WTC11 (cell line): Measurements from ENCODE around the gene SNX30. TPM values are rescaled to one million over a fixed set of nuclear protein-coding genes. Genes with fewer than 3 reads are reported as not detected.

Source experiments
- ATAC-seq: fragments of 200-7000 bp; cut with Tn5 transposase; 2 replicates; pipeline ENCODE4 v1.10.0; 2021; ENCODE audit warnings: mild to moderate bottlenecking, moderate library complexity
- CTCF ChIA-PET: fragments of 300-600 bp; sonication (Branson Sonifier 250); formaldehyde crosslinking; loops from one replicate; lab custom pipeline; 2021; ENCODE audit warnings: antibody characterized with exemption; lab: Charles Lee
- POLR2A ChIA-PET: fragments of 350-600 bp; sonication (Branson Sonifier 250); formaldehyde crosslinking; loops from one replicate; lab custom pipeline; 2021; ENCODE audit warnings: antibody characterized with exemption; lab: Charles Lee
- DNase-seq: peaks from one replicate; pipeline ENCODE4 v3.0.0; 2021; ENCODE audit warnings: low spot score
- H3K27ac Mint-ChIP-seq: 2 replicates; pipeline ENCODE4 v1.8.0; 2021; ENCODE audit warnings: mixed read lengths
- H3K27me3 Mint-ChIP-seq: 2 replicates; pipeline ENCODE4 v1.8.0; 2021; ENCODE audit warnings: low read depth, mild to moderate bottlenecking, moderate library complexity, mixed read lengths
- H3K36me3 Mint-ChIP-seq: 2 replicates; pipeline ENCODE4 v1.8.0; 2021; ENCODE audit warnings: mixed read lengths
- H3K4me1 Mint-ChIP-seq: 2 replicates; pipeline ENCODE4 v1.8.0; 2022; ENCODE audit warnings: mixed read lengths
- H3K4me3 Mint-ChIP-seq: 2 replicates; pipeline ENCODE4 v1.8.0; 2021; ENCODE audit warnings: mild to moderate bottlenecking, moderate library complexity, mixed read lengths
- H3K9me3 Mint-ChIP-seq: 2 replicates; pipeline ENCODE4 v1.8.0; 2021; ENCODE audit warnings: mixed read lengths
- ATF3 ChIP-seq: sonication (generic); formaldehyde crosslinking; conservative IDR thresholded peaks from 2 replicates; pipeline ENCODE4 v1.8.1; 2022; ENCODE audit warnings: mild to moderate bottlenecking, missing genetic modification reagents
- ATF6 ChIP-seq: sonication (generic); formaldehyde crosslinking; IDR thresholded peaks from 2 replicates; pipeline ENCODE4 v1.8.1; 2023; ENCODE audit warnings: mild to moderate bottlenecking, missing genetic modification reagents
- ETV6 ChIP-seq: sonication (generic); formaldehyde crosslinking; IDR thresholded peaks from 2 replicates; pipeline ENCODE4 v1.8.1; 2022; ENCODE audit warnings: mild to moderate bottlenecking, missing genetic modification reagents
- FOXK1 ChIP-seq: sonication (generic); formaldehyde crosslinking; IDR thresholded peaks from 2 replicates; pipeline ENCODE4 v1.8.0; 2022; ENCODE audit warnings: mild to moderate bottlenecking, moderate library complexity, missing genetic modification reagents
- FOXP4 ChIP-seq: sonication (generic); formaldehyde crosslinking; IDR thresholded peaks from 2 replicates; pipeline ENCODE4 v1.8.0; 2022; ENCODE audit warnings: mild to moderate bottlenecking, missing genetic modification reagents
- GRHL2 ChIP-seq: fragments of 250-450 bp; sonication (Bioruptor Pico); IDR thresholded peaks from 2 replicates; pipeline ENCODE4 v1.8.0; 2022; ENCODE audit warnings: mild to moderate bottlenecking, moderate library complexity; ENCODE audit not compliant: insufficient replicate concordance, severe bottlenecking
- IRF1 ChIP-seq: sonication (generic); formaldehyde crosslinking; IDR thresholded peaks from 2 replicates; pipeline ENCODE4 v1.8.0; 2023; ENCODE audit warnings: missing genetic modification reagents
- IRF2 ChIP-seq: sonication (generic); formaldehyde crosslinking; IDR thresholded peaks from 2 replicates; pipeline ENCODE4 v1.8.0; 2022; ENCODE audit warnings: low read depth, missing genetic modification reagents, borderline replicate concordance
- MAX ChIP-seq: sonication (generic); formaldehyde crosslinking; IDR thresholded peaks from 2 replicates; pipeline ENCODE4 v1.8.0; 2022; ENCODE audit warnings: mild to moderate bottlenecking, missing genetic modification reagents
- MLX ChIP-seq: sonication (generic); formaldehyde crosslinking; IDR thresholded peaks from 2 replicates; pipeline ENCODE4 v1.8.1; 2023; ENCODE audit warnings: mild to moderate bottlenecking, missing genetic modification reagents, moderate library complexity
- MYBL2 ChIP-seq: sonication (generic); formaldehyde crosslinking; IDR thresholded peaks from 2 replicates; pipeline ENCODE4 v1.8.1; 2023; ENCODE audit warnings: mild to moderate bottlenecking, moderate library complexity, missing genetic modification reagents
- NFE2L1 ChIP-seq: sonication (generic); formaldehyde crosslinking; IDR thresholded peaks from 2 replicates; pipeline ENCODE4 v1.8.1; 2023; ENCODE audit warnings: missing genetic modification reagents
- NR2C2 ChIP-seq: sonication (generic); formaldehyde crosslinking; IDR thresholded peaks from 2 replicates; pipeline ENCODE4 v1.8.0; 2022; ENCODE audit warnings: mild to moderate bottlenecking, missing genetic modification reagents
- OVOL2 ChIP-seq: fragments of 250-450 bp; sonication (Bioruptor Pico); IDR thresholded peaks from 2 replicates; pipeline ENCODE4 v1.9.0; 2021; ENCODE audit warnings: mild to moderate bottlenecking, borderline replicate concordance
- RELA ChIP-seq: sonication (generic); formaldehyde crosslinking; IDR thresholded peaks from 2 replicates; pipeline ENCODE4 v1.8.1; 2022; ENCODE audit warnings: missing genetic modification reagents, mild to moderate bottlenecking, borderline replicate concordance
- SMAD4 ChIP-seq: sonication (generic); formaldehyde crosslinking; IDR thresholded peaks from 2 replicates; pipeline ENCODE4 v1.8.0; 2022; ENCODE audit warnings: mild to moderate bottlenecking, missing genetic modification reagents
- SOX15 ChIP-seq: fragments of 250-450 bp; sonication (Bioruptor Pico); IDR thresholded peaks from 2 replicates; pipeline ENCODE4 v1.9.0; 2021; ENCODE audit warnings: mild to moderate bottlenecking
- SP1 ChIP-seq: sonication (generic); formaldehyde crosslinking; conservative IDR thresholded peaks from 2 replicates; pipeline ENCODE4 v1.8.1; 2022; ENCODE audit warnings: missing genetic modification reagents
- TEAD1 ChIP-seq: sonication (generic); formaldehyde crosslinking; IDR thresholded peaks from 2 replicates; pipeline ENCODE4 v1.8.0; 2022; ENCODE audit warnings: mild to moderate bottlenecking, missing genetic modification reagents
- TEAD4 ChIP-seq: sonication (generic); formaldehyde crosslinking; IDR thresholded peaks from 2 replicates; pipeline ENCODE4 v1.8.0; 2022; ENCODE audit warnings: mild to moderate bottlenecking, missing genetic modification reagents
- ZBTB43 ChIP-seq: sonication (generic); formaldehyde crosslinking; IDR thresholded peaks from 2 replicates; pipeline ENCODE4 v1.8.1; 2023; ENCODE audit warnings: mild to moderate bottlenecking, missing genetic modification reagents
- ZNF138 ChIP-seq: sonication (generic); formaldehyde crosslinking; conservative IDR thresholded peaks from 2 replicates; pipeline ENCODE4 v1.8.1; 2022; ENCODE audit warnings: mild to moderate bottlenecking, moderate library complexity, missing genetic modification reagents
- ZNF232 ChIP-seq: sonication (generic); formaldehyde crosslinking; IDR thresholded peaks from 2 replicates; pipeline ENCODE4 v1.8.0; 2022; ENCODE audit warnings: mild to moderate bottlenecking, missing genetic modification reagents
- ZNF416 ChIP-seq: fragments of 250-450 bp; sonication (Bioruptor Pico); IDR thresholded peaks from 2 replicates; pipeline ENCODE4 v1.9.0; 2021; ENCODE audit warnings: mild to moderate bottlenecking, inconsistent platforms
- ZSCAN18 ChIP-seq: fragments of 250-450 bp; sonication (Bioruptor Pico); IDR thresholded peaks from 2 replicates; pipeline ENCODE4 v2.1.2; 2022; ENCODE audit warnings: mild to moderate bottlenecking, moderate library complexity
- total RNA-seq: library from RNA; stranded (reverse); gene quantifications from 3 replicates; pipeline ENCODE4 v1.2.3, GENCODE V29; 2021

The SNX30 gene
- total RNA-seq, 1 experiment from 2014 or later: 13.4 TPM

GRCh38 chr9:112772551-112772950 is 22.0 kb downstream of the SNX30 start:
- H3K36me3 Mint-ChIP-seq: no peaks in the 10 kb centered on the region
- TF ChIP-seq MLX (no peak), SOX15 (CRISPR knock-in tag) (no peak), MAX (CRISPR knock-in tag) (no peak), IRF2 (CRISPR knock-in tag) (no peak), ATF6 (CRISPR knock-in tag) (no peak), FOXK1 (no peak), NR2C2 (CRISPR knock-in tag) (no peak), TEAD4 (CRISPR knock-in tag) (no peak), RELA (CRISPR knock-in tag) (no peak), IRF1 (CRISPR knock-in tag) (no peak), OVOL2 (CRISPR knock-in tag) (no peak), ZNF416 (CRISPR knock-in tag) (no peak), NFE2L1 (no peak), GRHL2 (no peak), ATF3 (CRISPR knock-in tag) (no peak), ZBTB43 (CRISPR knock-in tag) (no peak), ZNF232 (CRISPR knock-in tag) (no peak), ZNF138 (no peak)
- H3K4me3 Mint-ChIP-seq: no peak overlapping the region
- H3K27me3 Mint-ChIP-seq: no peaks in the 10 kb centered on the region; the same call in 1 of the 2 replicates
- H3K27ac Mint-ChIP-seq: no peak overlapping the region
- ChIA-PET POLR2A (no interaction called here), CTCF (interaction anchor here (1.1 kb wide), 2 partner anchors 659 to 675 kb away, joined by 3 read pairs; no protein-coding TSS in a partner anchor)
- DNase-seq (no peak), ATAC-seq (no peak)
- no peaks in the 10 kb centered on the region for H3K9me3 Mint-ChIP-seq
- H3K4me1 Mint-ChIP-seq: peaks cover 29% of the 10 kb centered on the region

- Mint-ChIP-seq H3K27ac (no peak overlapping the region), H3K9me3 (no peaks in the 10 kb centered on the region), H3K36me3 (no peaks in the 10 kb centered on the region), H3K4me3 (no peak overlapping the region), H3K4me1 (peaks cover 29% of the 10 kb centered on the region), H3K27me3 (no peaks in the 10 kb centered on the region; the same call in 1 of the 2 replicates)
- no peak for ATAC-seq
- CTCF ChIA-PET: interaction anchor here (1.5 kb wide), 1 partner anchor 46 kb away, joined by 4 read pairs; no protein-coding TSS in a partner anchor
- DNase-seq: no peak
- POLR2A ChIA-PET: no interaction called here
- TF ChIP-seq RELA (CRISPR knock-in tag) (no peak), TEAD1 (CRISPR knock-in tag) (no peak), SP1 (no peak), ZSCAN18 (CRISPR knock-in tag) (no peak), SOX15 (CRISPR knock-in tag) (no peak), FOXP4 (CRISPR knock-in tag) (no peak), MYBL2 (no peak), ETV6 (CRISPR knock-in tag) (no peak), IRF2 (CRISPR knock-in tag) (no peak), SMAD4 (no peak)
These were observed 23.7 kb downstream of the SNX30 start for GRCh38 chr9:112774006-112774996.
